LNCaP clone FGC (cell line): ENCODE measurements around the gene CX3CR1.

Experiments
- DNase-seq: peaks from one replicate; pipeline ENCODE4 v3.0.0-alpha.2; 2011; ENCODE audit warnings: low read depth
- H3K4me3 ChIP-seq: 2 replicates; pipeline ENCODE4 v1.5.1; 2011; ENCODE audit warnings: mild to moderate bottlenecking, low read depth, low read length, control low read depth
- TF ChIP-seq, protein P1 (sequence below): IDR thresholded peaks from 2 replicates; pipeline ENCODE4 v1.5.1; 2012; ENCODE audit warnings: mild to moderate bottlenecking; ENCODE audit not compliant: control insufficient read depth, insufficient read depth; ENCODE audit errors: extremely low read depth

The CX3CR1 gene, protein sequence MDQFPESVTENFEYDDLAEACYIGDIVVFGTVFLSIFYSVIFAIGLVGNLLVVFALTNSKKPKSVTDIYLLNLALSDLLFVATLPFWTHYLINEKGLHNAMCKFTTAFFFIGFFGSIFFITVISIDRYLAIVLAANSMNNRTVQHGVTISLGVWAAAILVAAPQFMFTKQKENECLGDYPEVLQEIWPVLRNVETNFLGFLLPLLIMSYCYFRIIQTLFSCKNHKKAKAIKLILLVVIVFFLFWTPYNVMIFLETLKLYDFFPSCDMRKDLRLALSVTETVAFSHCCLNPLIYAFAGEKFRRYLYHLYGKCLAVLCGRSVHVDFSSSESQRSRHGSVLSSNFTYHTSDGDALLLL

DNA sequence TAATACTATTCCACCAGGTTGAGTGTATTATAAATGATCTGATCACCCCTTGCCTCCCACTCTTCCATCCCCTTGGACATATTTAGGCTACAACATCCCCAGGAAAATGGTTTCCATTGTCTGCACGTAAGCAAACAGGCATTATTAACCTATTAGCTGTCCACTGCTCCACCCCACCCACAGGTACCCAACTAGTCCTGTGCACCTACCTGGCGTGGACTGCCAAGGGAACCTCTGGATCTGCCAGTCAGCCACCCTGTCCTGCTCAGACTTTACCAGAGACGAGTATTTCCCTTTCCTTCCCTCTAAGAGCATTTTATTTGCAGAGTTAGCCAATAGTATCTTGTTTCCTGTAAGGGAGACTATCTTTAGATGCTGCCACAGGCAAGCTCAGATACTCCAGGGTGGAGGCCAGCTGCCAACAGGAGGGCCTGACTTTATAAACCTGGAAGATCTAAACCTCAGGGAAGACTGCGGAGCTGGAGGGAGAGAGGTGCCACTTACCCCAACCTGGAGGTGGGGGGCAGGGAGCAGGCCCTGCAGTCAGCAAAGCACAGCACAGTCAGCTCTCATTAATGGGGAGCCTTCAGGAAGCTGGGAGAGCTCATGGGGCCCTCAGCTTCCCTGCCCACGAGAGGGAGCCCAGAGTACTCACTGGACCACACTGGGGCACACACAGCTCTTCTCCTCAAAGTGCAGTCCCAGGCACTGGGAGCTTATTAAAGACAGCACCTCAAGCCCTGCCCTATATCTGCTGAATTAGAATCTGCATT is at the start of gene CX3CR1:
CX3CR1 (minus strand) TSS at position 292 of the 773 bp plus-strand sequence. CDS start 13,527 bp downstream, outside the sequence.
- no peak for DNase-seq
- no peak within 1 kb of the TSS for H3K4me3 ChIP-seq
- TF ChIP-seq, protein P1, sequence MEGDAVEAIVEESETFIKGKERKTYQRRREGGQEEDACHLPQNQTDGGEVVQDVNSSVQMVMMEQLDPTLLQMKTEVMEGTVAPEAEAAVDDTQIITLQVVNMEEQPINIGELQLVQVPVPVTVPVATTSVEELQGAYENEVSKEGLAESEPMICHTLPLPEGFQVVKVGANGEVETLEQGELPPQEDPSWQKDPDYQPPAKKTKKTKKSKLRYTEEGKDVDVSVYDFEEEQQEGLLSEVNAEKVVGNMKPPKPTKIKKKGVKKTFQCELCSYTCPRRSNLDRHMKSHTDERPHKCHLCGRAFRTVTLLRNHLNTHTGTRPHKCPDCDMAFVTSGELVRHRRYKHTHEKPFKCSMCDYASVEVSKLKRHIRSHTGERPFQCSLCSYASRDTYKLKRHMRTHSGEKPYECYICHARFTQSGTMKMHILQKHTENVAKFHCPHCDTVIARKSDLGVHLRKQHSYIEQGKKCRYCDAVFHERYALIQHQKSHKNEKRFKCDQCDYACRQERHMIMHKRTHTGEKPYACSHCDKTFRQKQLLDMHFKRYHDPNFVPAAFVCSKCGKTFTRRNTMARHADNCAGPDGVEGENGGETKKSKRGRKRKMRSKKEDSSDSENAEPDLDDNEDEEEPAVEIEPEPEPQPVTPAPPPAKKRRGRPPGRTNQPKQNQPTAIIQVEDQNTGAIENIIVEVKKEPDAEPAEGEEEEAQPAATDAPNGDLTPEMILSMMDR, result no peak

DNA sequence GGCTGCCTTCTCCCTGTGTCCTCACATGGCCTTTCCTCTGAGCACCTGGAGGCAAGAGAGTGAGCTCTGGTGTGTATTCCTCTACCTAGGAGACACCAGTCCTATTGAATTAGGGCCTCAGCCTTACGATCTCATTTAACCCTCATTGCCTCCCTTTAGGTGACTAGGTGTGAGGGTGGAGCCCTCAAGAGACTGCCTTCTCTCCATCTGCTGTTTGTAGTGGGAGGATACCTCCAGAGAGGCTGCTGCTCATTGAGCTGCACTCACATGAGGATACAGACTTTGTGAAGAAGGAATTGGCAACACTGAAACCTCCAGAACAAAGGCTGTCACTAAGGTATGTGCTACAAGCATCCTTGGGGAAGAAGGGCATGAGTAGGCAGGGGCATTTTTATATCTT is 49.7 kb upstream of the CX3CR1 start, which contains the start of gene CCR8:
CCR8 (plus strand) TSS at position 217 of the 400 bp plus-strand sequence. CDS start 2,623 bp downstream, outside the sequence.
- H3K4me3 ChIP-seq, result no peak within 1 kb of the TSS
- DNase-seq, result no peak

DNA sequence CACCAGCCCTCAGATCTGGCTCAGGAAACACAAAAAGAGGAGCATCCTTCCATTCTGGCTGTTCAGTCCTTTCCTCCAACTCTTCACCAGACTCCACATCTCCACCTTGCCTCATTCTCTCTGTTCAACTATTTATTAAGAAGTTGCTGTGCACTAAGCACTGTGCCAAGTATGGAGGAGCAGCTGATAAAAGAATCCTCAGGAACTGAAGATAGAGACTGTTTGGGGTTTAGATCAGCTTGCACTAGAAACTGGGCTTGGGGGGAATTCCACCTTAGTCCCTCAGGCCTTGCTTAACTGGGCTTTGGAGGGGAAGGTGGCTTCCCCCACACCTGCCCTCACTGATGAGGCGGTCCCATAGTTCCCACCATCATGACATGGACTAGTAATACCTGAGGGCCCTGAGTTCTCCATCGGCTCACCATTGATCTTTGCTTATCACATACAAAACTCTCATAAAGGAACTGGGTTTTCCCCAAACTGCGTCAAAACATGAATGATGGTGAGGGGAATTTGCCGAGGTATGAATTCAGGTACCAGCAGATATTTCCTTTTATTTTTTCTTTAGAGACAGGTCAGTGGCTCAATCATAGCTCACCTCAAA is 48.0 kb upstream of the CX3CR1 start:
- no peak overlapping the region for H3K4me3 ChIP-seq
- TF ChIP-seq, protein P1, result no peak
- DNase-seq, result no peak

More for the DNA sequence above, 49.7 kb upstream of the CX3CR1 start, which contains the start of gene CCR8:
- TF ChIP-seq, protein P1, result no peak

DNA sequence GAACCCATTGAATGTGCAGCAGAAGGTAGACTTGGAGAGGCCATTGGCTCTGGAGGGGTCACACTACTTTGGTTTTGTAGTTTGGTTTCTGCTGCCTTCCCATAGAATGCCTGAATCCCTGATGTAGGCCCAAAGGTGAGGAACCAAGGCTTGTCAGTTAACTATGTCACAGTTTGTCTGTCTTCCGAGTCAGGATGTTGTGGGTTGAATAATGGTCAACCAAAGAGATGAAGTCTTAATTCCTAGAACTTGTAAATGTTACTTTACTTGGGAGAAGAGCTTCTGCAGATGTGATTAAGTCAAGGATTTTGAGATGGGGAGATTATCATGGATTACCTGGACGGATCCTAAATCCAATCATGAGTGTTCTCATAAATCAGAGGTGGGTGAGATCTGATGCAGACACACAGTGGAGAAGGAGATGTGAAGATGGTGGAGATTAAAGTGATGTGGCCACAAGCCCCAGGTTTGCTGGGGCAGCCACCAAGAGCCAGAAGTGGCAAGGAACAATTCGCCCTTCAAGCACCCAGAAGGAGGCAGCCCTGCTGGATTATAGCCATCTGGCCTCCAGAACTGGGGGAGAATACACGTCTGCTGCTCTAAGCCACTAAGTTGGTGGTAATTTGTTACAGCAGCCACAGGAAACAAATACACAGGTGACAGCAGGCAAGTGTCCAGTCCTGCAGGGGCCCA is 47.4 kb upstream of the CX3CR1 start:
- H3K4me3 ChIP-seq, result no peak overlapping the region
- TF ChIP-seq, protein P1, result no peak
- no peak for DNase-seq

DNA sequence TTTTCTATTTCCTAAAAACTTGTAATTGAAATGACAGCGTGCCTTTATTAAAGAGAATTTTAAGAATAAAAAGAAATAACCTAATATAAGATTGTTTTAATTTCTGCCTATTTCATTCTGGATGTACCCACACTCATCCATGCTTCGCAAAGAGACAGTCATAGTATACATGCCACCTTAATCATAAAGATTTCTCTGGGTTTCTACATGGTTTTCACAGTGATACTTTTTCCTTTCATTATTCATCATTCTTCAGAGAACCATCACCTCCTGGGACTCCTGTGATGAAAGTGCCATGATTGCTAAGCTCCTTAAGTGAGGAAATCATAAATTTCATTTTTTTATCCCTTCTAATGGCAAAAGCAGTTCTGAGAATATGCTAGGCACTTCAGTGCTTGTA is 45.4 kb upstream of the CX3CR1 start:
- TF ChIP-seq, protein P1, result no peak
- H3K4me3 ChIP-seq, result no peak overlapping the region
- DNase-seq, result no peak

DNA sequence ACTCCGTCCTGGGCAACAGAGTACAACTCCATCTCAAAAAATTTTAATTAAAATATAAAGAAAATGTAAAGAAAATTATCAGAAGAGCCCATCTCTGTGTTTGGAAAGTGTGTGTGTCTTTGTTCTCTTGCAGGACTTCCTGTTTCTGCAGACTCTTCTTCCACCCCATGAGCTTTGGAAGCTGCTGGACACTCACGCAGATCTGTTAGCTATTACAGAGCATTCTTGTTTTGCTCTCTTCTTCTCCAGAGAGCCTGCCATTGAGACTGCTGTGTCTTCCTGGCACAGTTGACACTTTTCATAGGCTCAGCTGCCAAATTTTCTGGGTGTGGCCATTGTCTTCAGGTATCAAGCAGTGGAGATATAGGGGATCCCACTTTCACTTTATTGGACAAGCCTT is 43.7 kb upstream of the CX3CR1 start:
- H3K4me3 ChIP-seq, result no peak overlapping the region
- TF ChIP-seq, protein P1, result no peak
- no peak for DNase-seq
